Measurements from ENCODE around the gene PSKH1.

PSKH1 gene

GRCh38 chr16:67977005-67977404, 84.0 kb downstream of the PSKH1 start:
- DNase-seq (ENCODE audit: low read depth in 3 of 3, low spot score in 1 of 3) = no peak

GRCh38 chr16:67977469-67978227, 84.6 kb downstream of the PSKH1 start:
- DNase-seq (ENCODE audit: low read depth in 3 of 3, low spot score in 1 of 3) = no peak

Measured in stimulated activated CD4-positive, alpha-beta T cell treated with anti-CD3 and anti-CD28 coated beads, TNF-alpha, amount 100 ng/mL, for 1 hour (primary cell).